Endothelial cell of umbilical vein (primary cell): ENCODE measurements around the gene HAGH.

Experiments used
- EZH2 ChIP-seq: IDR thresholded peaks from 2 replicates; pipeline ENCODE4 v1.6.1; 2012; ENCODE audit warnings: borderline replicate concordance, low read depth, mild to moderate bottlenecking, moderate library complexity, low read length, inconsistent platforms; ENCODE audit not compliant: severe bottlenecking
- POLR2A ChIP-seq: IDR thresholded peaks from 2 replicates; pipeline ENCODE4 v1.6.1; 2012; ENCODE audit warnings: low read depth, mild to moderate bottlenecking, control low read depth, low read length
- POLR2AphosphoS5 ChIP-seq: IDR thresholded peaks from 2 replicates; pipeline ENCODE4 v1.6.1; 2012; ENCODE audit warnings: low read depth, mild to moderate bottlenecking, control low read depth, low read length, moderate library complexity; ENCODE audit not compliant: insufficient read depth
- TF ChIP-seq, protein P1 (sequence below), 2 donors: IDR thresholded peaks; 1 replicate in 1 of 2; 2 replicates in 1 of 2; pipeline ENCODE4 v1.5.1; 2011; ENCODE audit warnings: low read length in 2 of 2, mild to moderate bottlenecking in 2 of 2, moderate library complexity in 2 of 2, control low read depth in 1 of 2, inconsistent platforms in 1 of 2, low read depth in 1 of 2; ENCODE audit not compliant: insufficient read depth in 1 of 2; ENCODE audit errors: extremely low read depth in 1 of 2

DNA sequence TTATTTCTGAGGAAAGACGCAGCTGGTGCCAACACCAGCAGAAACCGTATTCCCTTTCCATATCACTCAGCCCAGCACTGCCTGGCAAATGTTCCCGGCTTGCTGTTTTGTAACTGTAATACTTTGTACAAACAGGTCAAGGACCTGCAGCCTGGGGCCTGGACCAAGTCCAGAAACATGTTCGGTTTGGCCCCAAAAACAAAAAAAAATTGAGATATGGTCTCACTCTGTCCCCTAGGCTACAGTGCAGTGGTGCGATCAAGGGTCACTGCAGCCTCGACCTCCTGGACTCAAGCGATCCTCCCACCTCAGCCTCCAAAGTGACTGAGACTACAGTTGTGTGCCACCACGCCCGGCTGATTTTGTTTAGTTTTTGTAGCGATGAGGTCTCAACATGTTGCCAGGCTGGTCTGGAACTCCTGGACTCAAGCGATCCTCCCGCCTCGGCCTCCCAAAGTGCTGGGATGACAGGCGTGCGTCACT lies 1.2 kb downstream of the HAGH start:
- no peak for TF ChIP-seq POLR2AphosphoS5
- TF ChIP-seq, protein P1, sequence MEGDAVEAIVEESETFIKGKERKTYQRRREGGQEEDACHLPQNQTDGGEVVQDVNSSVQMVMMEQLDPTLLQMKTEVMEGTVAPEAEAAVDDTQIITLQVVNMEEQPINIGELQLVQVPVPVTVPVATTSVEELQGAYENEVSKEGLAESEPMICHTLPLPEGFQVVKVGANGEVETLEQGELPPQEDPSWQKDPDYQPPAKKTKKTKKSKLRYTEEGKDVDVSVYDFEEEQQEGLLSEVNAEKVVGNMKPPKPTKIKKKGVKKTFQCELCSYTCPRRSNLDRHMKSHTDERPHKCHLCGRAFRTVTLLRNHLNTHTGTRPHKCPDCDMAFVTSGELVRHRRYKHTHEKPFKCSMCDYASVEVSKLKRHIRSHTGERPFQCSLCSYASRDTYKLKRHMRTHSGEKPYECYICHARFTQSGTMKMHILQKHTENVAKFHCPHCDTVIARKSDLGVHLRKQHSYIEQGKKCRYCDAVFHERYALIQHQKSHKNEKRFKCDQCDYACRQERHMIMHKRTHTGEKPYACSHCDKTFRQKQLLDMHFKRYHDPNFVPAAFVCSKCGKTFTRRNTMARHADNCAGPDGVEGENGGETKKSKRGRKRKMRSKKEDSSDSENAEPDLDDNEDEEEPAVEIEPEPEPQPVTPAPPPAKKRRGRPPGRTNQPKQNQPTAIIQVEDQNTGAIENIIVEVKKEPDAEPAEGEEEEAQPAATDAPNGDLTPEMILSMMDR (IDR thresholded peaks at IDR 0.05; ENCODE audit: extremely low read depth in 1 of 2, insufficient read depth in 1 of 2, low read depth in 1 of 2, low read length in 2 of 2), result no peak
- no peak for TF ChIP-seq EZH2
- TF ChIP-seq POLR2A, result no peak
